AG08396 (cell line): ENCODE results near the gene TARM1.
A peak's percentile ranks its signal among the peaks of the same experiment; 100 is the strongest.

Experiments
- DNase-seq: peaks from one replicate; pipeline ENCODE4 v3.0.0; 2012; ENCODE audit warnings: low spot score, mixed read lengths

TARM1 gene

DNA sequence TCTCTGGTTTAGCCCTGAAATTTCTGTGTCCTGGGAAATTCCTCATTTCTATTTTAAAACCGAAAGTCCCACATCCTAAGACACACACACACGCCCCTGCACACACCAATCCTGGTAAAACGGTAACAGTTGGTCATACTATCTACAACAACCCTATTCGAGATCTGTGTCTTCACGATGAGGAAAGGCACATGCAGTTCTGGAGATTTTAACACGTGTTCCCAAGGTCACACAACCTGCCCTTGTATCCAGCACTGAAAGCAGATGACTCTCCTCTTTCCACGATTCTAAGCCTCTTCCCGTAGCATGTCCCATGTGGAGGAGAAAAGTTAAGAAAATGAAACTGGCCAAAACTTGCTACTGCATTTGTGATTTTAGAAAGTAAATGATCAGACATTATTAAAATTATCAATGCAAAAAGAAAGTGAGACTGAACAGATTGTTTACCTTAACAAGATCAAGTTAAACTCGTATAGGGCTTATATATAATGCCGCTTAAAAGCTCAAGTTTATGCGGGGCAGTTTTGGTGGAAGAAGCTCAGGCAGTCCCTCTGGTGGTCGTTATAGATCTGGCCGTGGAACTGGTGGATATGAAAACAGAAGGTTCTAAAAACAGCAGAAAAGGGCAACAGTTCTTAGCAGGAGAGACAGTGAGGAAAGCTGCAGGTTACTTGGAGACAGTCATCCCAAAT lies 50.1 kb downstream of the TARM1 start:
- no peak for DNase-seq

DNA sequence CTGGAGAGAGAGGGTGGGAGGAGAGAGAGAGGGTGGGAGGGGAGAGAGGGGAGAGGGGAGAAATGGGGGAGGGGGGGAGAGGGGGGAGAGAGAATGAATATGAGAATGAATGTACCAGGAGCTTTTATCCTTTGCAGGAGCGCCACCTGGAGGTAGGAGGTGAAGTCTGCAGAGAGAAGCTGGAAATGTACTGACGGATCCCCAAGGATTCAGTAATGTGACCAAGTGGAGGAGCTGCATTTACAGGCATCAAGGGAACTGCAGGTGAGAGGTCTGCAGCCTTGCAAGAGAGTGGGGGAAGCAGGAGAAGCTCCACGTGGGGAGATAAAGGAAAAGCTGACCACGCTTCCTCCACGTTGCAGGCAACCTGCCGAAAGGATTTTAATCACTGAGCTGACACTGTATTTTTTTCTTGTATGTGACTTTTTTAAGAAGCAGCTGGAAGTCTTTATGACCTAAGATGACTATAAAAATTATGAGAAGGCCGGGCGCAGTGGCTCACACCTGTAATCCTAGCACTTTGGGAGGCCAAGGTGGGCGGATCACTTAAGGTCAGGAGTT lies 51.2 kb downstream of the TARM1 start:
- DNase-seq = peak; percentile 52

DNA sequence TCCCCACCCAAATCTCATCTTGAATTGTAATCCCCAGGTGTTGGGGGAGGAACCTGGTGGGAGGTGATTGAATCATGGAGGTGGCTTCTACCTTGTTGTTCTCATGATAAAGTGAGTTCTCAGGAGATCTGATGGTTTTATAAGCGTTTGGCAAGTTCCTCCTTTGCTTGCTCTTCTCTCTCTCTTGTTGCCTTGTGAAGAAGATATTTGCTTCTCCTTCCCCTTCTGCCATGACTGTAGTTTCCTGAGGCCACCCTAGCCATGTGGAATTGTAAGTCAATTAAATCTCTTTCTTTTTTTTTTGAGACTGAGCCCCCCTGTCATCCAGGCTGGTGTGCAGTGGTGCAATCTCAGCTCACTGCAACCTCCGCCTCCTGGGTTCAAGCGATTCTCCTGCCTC lies 51.9 kb downstream of the TARM1 start:
- no peak for DNase-seq

DNA sequence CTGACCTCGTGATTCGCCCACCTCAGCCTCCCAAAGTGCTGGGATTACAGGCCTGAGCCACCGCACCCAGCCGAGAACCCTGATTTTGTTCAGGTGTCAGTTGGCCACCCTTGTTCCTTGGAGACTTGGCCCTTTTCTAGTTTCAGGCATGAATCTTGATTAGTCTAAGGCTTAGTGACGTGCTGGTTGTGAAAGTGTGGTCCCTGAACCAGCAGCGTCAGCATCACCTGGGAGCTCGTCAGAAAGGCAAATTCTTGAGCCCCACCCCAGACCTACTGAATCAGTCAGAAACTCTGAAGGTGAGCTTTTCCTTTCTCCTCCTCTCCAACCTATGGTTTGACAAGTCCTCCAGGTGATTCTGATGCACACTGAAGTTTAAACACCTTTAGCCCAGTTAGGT lies 54.5 kb downstream of the TARM1 start:
- DNase-seq = no peak

DNA sequence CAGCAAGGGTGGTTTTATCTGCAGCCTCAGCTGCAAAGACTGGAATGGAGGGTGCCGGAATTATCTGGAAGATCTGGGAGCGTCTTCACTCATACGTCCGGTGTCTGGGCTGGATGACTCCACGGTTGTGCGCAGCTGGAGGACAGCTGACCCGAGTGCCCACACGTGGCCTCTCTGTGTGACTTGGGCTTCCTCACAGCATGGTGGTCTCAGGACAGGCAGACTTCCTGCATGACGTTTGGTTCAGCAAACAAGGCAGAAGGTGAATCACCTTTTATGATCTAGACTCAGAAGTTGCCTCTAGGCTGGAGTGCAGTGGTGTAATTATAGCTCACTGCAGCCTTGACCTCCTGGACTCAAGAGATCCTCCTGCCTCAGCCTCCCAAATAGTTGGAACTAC lies 56.5 kb downstream of the TARM1 start:
- DNase-seq = no peak

DNA sequence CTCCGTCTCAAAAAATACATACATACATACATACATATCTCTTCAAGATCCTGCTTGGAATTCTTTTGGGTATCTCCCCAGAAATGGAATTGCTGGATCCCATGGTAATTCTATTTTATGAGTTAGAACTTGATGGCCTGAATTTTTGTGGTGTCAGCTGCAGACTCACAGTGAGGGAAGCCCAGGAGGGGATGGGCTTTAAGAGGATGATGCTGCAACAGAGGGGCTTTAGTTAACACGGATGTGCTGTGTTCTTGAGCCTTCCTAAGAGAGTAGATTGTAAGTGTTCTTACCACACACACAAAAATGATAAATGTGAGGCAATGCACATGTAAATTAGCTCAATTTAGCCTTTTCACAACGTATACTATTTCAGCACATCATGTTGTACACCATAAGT lies 58.0 kb downstream of the TARM1 start:
- DNase-seq = no peak

DNA sequence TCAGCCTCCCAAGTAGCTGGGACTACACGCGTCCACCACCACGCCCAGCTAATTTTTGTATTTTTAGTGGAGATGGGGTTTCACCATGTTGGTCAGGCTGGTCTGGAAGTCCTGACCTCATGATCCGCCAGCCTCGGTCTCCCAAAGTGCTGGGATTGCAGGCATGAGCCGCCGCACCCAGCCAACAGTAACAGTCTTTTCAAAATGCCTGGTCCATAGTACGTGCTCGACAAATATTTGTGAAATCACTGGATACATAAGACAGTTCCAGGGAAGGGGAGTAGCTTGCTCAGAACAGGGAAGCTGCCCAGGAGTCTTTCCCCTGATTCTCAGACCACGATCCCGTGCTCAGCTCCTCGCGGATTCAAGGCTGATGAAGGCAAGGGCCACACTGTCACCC lies 59.2 kb downstream of the TARM1 start:
- DNase-seq = no peak

DNA sequence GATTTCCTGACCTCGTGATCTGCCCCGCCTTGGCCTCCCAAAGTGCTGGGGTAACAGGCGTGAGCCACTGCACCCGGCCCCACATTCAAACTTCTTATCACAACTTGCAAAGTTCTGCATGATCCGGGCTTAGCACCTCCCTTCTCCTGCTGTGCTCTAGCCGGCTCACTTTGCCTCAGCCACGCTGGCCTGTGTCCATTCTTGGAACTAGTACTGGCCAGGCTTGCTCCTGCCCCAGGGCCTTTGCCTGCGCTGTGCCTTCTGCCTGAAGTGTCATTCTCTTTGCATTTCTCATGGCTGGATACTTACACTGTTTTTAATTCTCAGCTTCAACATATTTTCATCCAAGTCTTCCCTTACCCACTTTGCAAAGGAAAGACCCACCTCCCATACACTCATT lies 59.8 kb downstream of the TARM1 start:
- no peak for DNase-seq
